Right lobe of liver (tissue), 6 donors: ENCODE results near the gene SHISA9. TPM values are rescaled to one million over a fixed set of nuclear protein-coding genes. Genes with fewer than 3 reads are reported as not detected.

ENCODE experiments used
- ATAC-seq, 4 donors: fragments of 200-7000 bp; cut with Tn5 transposase; one replicate each; pipeline ENCODE4 v1.9.1; 2020; ENCODE audit warnings: mild to moderate bottlenecking in 4 of 4, moderate library complexity in 4 of 4
- DNase-seq, 3 donors: peaks; one replicate each; pipeline ENCODE4 v3.0.0-alpha.2; 2020
- H3K27ac ChIP-seq, 3 donors: fragments of 200-600 bp; one replicate each; pipeline ENCODE4 v1.8.0; 2022
- H3K27me3 ChIP-seq, 2 donors: fragments of 200-600 bp; one replicate each; pipeline ENCODE4 v1.8.0; 2022
- H3K36me3 ChIP-seq, 4 donors: fragments of 200-600 bp; sonication (generic) in 1 of 4; one replicate each; pipeline versions ENCODE4 v1.5.1 to v1.8.0; 2017 to 2022; ENCODE audit warnings: control low read depth in 1 of 4
- H3K4me1 ChIP-seq, 4 donors: fragments of 200-600 bp; sonication (generic) in 1 of 4; one replicate each; pipeline versions ENCODE4 v1.5.1 to v1.8.0; 2017 to 2022; ENCODE audit warnings: control low read depth in 1 of 4
- H3K4me3 ChIP-seq, 3 donors: fragments of 200-600 bp; one replicate each; pipeline ENCODE4 v1.8.0; 2022
- H3K9me3 ChIP-seq, 4 donors: fragments of 200-600 bp; sonication (generic) in 1 of 4; one replicate each; pipeline versions ENCODE4 v1.5.1 to v1.8.0; 2017 to 2022; ENCODE audit warnings: control low read depth in 1 of 4
- CTCF ChIP-seq, 4 donors: fragments of 200-600 bp in 3 of 4; fragments of 450-650 bp in 1 of 4; IDR thresholded peaks; one replicate each; pipeline versions ENCODE4 v1.5.1 to v1.8.0; 2016 to 2022; ENCODE audit warnings: antibody characterized with exemption in 4 of 4, mild to moderate bottlenecking in 2 of 4
- POLR2A ChIP-seq: fragments of 450-650 bp; IDR thresholded peaks from one replicate; pipeline ENCODE4 v1.6.1; 2017; ENCODE audit warnings: antibody characterized with exemption, mild to moderate bottlenecking
- WGBS: methylation state at CpG from one replicate; pipeline ENCODE4 v1.1.6; 2018; ENCODE audit warnings: low coverage, low lambda C conversion rate; ENCODE audit not compliant: insufficient coverage; ENCODE audit errors: missing lambda C conversion rate; 5-methylcytosine and 5-hydroxymethylcytosine counted together
- intact Hi-C, 2 donors: fragments of 100-400 bp; cut with DNase I; formaldehyde crosslinking; loops; one replicate each; pipeline versions ENCODE4 v1.11.2 to v1.14.1; 2022
- total RNA-seq, 6 experiments: library from RNA; depleted of rRNA in 2 of 6; stranded (reverse); fragments of >200 nt in 2 of 6; fragmentation: NEBNext Ultra II Directional in 3 of 6; extraction: Animal tissue kit (Norgen Biotek cat#: 25700) in 3 of 6; gene quantifications; one replicate each; pipeline versions ENCODE4 v1.1.0 to v1.2.4, GENCODE V29; 2016 to 2023
- donor health status: DM: no; HTN: yes; CAD: no.
- donor health status: DM: no; HTN: no; CAD: no.
- donor health status: DM: no; HTN: no; CAD: no.
- donor health status: DM: no; HTN: yes; CAD: no.
- donor health status: DM: no; HTN: yes; CAD: no.

Gene SHISA9
- total RNA-seq, 6 experiments from 2014 or later: 0.02 to 0.06 TPM; not detected in 4

GRCh38 chr16:13148294-13148693 is 246.9 kb downstream of the SHISA9 start:
- ATAC-seq: no peak
- H3K4me1 ChIP-seq: no peaks in the 10 kb centered on the region
- no peaks in the 10 kb centered on the region for H3K36me3 ChIP-seq
- intact Hi-C loops: no loop called here
- 83% methylated on average over 3 of the region's 3 CpGs for WGBS
- H3K27me3 ChIP-seq: no peaks in the 10 kb centered on the region
- H3K9me3 ChIP-seq: no peaks in the 10 kb centered on the region
- no peak overlapping the region for H3K4me3 ChIP-seq
- no peak overlapping the region for H3K27ac ChIP-seq
- DNase-seq: no peak
- TF ChIP-seq POLR2A (no peak), CTCF (IDR thresholded peaks at IDR 0.05) (no peak)

GRCh38 chr16:13148836-13149235 is 247.4 kb downstream of the SHISA9 start:
- Histone ChIP-seq H3K36me3 (no peaks in the 10 kb centered on the region), H3K4me3 (no peak overlapping the region), H3K9me3 (no peaks in the 10 kb centered on the region), H3K4me1 (no peaks in the 10 kb centered on the region), H3K27ac (no peak overlapping the region), H3K27me3 (no peaks in the 10 kb centered on the region)
- DNase-seq: no peak
- intact Hi-C loops: no loop called here
- 69% methylated on average over 3 of the region's 3 CpGs for WGBS
- TF ChIP-seq POLR2A (no peak), CTCF (IDR thresholded peaks at IDR 0.05) (no peak)
- no peak for ATAC-seq

GRCh38 chr16:13150181-13150885 is 248.9 kb downstream of the SHISA9 start:
- Histone ChIP-seq H3K27ac (no peak overlapping the region), H3K36me3 (no peaks in the 10 kb centered on the region), H3K4me3 (no peak overlapping the region), H3K9me3 (no peaks in the 10 kb centered on the region), H3K27me3 (no peaks in the 10 kb centered on the region), H3K4me1 (no peaks in the 10 kb centered on the region)
- TF ChIP-seq POLR2A: no peak
- no peak for TF ChIP-seq CTCF (IDR thresholded peaks at IDR 0.05)
- intact Hi-C loops: no loop called here
- ATAC-seq (no peak), DNase-seq (no peak)
- WGBS: 60% methylated on average over 4 of the region's 4 CpGs

- Histone ChIP-seq H3K27ac (no peak overlapping the region), H3K9me3 (no peaks in the 10 kb centered on the region), H3K4me1 (no peaks in the 10 kb centered on the region), H3K36me3 (no peaks in the 10 kb centered on the region), H3K4me3 (no peak overlapping the region), H3K27me3 (no peaks in the 10 kb centered on the region)
- ATAC-seq (no peak), DNase-seq (no peak)
- 48% methylated on average over 4 of the region's 4 CpGs for WGBS
- TF ChIP-seq CTCF (IDR thresholded peaks at IDR 0.05): no peak
- TF ChIP-seq POLR2A: no peak
- intact Hi-C loops: no loop called here
Measured at GRCh38 chr16:13153696-13154095, 252.3 kb downstream of the SHISA9 start.
